ENCODE results near the gene GCLC. TPM values are rescaled to one million over a fixed set of nuclear protein-coding genes. Genes with fewer than 3 reads are reported as not detected.

GCLC gene
- total RNA-seq, 1 experiment from 2014 or later = 88.9 TPM

GRCh38 chr6:53496797-53497375 lies 48.0 kb downstream of the GCLC start:
- intact Hi-C loops (cut with micrococcal nuclease; ENCODE audit: unreplicated experiment) = loop anchor here (10.0 kb wide), 1 partner anchor 458 kb away; no protein-coding TSS in a partner anchor
- no peaks in the 10 kb centered on the region for H3K27me3 ChIP-seq (replicated peaks; ENCODE audit: control insufficient read depth, insufficient read depth, low read length)
- TF ChIP-seq, protein P1, sequence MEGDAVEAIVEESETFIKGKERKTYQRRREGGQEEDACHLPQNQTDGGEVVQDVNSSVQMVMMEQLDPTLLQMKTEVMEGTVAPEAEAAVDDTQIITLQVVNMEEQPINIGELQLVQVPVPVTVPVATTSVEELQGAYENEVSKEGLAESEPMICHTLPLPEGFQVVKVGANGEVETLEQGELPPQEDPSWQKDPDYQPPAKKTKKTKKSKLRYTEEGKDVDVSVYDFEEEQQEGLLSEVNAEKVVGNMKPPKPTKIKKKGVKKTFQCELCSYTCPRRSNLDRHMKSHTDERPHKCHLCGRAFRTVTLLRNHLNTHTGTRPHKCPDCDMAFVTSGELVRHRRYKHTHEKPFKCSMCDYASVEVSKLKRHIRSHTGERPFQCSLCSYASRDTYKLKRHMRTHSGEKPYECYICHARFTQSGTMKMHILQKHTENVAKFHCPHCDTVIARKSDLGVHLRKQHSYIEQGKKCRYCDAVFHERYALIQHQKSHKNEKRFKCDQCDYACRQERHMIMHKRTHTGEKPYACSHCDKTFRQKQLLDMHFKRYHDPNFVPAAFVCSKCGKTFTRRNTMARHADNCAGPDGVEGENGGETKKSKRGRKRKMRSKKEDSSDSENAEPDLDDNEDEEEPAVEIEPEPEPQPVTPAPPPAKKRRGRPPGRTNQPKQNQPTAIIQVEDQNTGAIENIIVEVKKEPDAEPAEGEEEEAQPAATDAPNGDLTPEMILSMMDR (IDR thresholded peaks at IDR 0.05; ENCODE audit: insufficient read depth in 1 of 2, low read depth in 1 of 2, low read length in 1 of 2, severe bottlenecking in 1 of 2, unreplicated experiment in 1 of 2) = no peak
- no peak overlapping the region for H3K4me3 ChIP-seq (ENCODE audit: low read depth, low read length)
- no peak for DNase-seq
- Mint-ChIP-seq H3K27me3 (ENCODE audit: insufficient read depth, unreplicated experiment) (no peaks in the 10 kb centered on the region), H3K9me3 (ENCODE audit: unreplicated experiment) (no peaks in the 10 kb centered on the region), H3K27ac (ENCODE audit: unreplicated experiment) (no peak overlapping the region), H3K36me3 (ENCODE audit: insufficient read depth, unreplicated experiment) (peaks cover 25% of the 10 kb centered on the region), H3K4me3 (ENCODE audit: unreplicated experiment) (no peak overlapping the region), H3K4me1 (ENCODE audit: low read depth, unreplicated experiment) (peaks cover 6% of the 10 kb centered on the region)
- no peaks in the 10 kb centered on the region for H3K9me3 ChIP-seq
- H3K4me1 ChIP-seq = no peaks in the 10 kb centered on the region
- H3K36me3 ChIP-seq (ENCODE audit: control insufficient read depth, insufficient read depth, low read length) = no peaks in the 10 kb centered on the region; the same call in 1 of the 2 replicates
- ChIA-PET CTCF (interaction anchor here (0.8 to 0.9 kb wide), 3 partner anchors 48 to 183 kb away, joined by 3 read pairs; partner anchors contain the start of gene GCLC), POLR2A (no interaction called here)
- no TSS peak for BruUV-seq (replicated peaks)

GRCh38 chr6:53495506-53496499 lies 49.1 kb downstream of the GCLC start:
- intact Hi-C loops (cut with micrococcal nuclease; ENCODE audit: unreplicated experiment) = loop anchor here (10.0 kb wide), 1 partner anchor 459 kb away; no protein-coding TSS in a partner anchor
- no peaks in the 10 kb centered on the region for H3K4me1 ChIP-seq
- CTCF ChIA-PET = interaction anchor here (0.7 to 1.0 kb wide), 4 partner anchors 49 to 400 kb away, joined by 3 to 4 read pairs (median 3); partner anchors contain the start of gene GCLC
- no peak overlapping the region for H3K4me3 Mint-ChIP-seq (ENCODE audit: unreplicated experiment)
- H3K36me3 Mint-ChIP-seq (ENCODE audit: insufficient read depth, unreplicated experiment) = peaks cover 24% of the 10 kb centered on the region
- no peaks in the 10 kb centered on the region for H3K9me3 Mint-ChIP-seq (ENCODE audit: unreplicated experiment)
- TF ChIP-seq, protein P1 (IDR thresholded peaks at IDR 0.05; ENCODE audit: insufficient read depth in 1 of 2, low read depth in 1 of 2, low read length in 1 of 2, severe bottlenecking in 1 of 2, unreplicated experiment in 1 of 2) = no peak
- no peak overlapping the region for H3K27ac Mint-ChIP-seq (ENCODE audit: unreplicated experiment)
- H3K36me3 ChIP-seq (ENCODE audit: control insufficient read depth, insufficient read depth, low read length) = no peaks in the 10 kb centered on the region; the same call in 1 of the 2 replicates
- no peaks in the 10 kb centered on the region for H3K9me3 ChIP-seq
- no peak overlapping the region for H3K4me3 ChIP-seq (ENCODE audit: low read depth, low read length)
- POLR2A ChIA-PET = no interaction called here
- BruUV-seq (replicated peaks) = no TSS peak
- H3K27me3 ChIP-seq (replicated peaks; ENCODE audit: control insufficient read depth, insufficient read depth, low read length) = no peaks in the 10 kb centered on the region
- no peak for DNase-seq
- H3K27me3 Mint-ChIP-seq (ENCODE audit: insufficient read depth, unreplicated experiment) = no peaks in the 10 kb centered on the region
- H3K4me1 Mint-ChIP-seq (ENCODE audit: low read depth, unreplicated experiment) = peaks cover 6% of the 10 kb centered on the region

GRCh38 chr6:53494076-53494475 lies 50.8 kb downstream of the GCLC start:
- no peaks in the 10 kb centered on the region for H3K27me3 Mint-ChIP-seq (ENCODE audit: insufficient read depth, unreplicated experiment)
- Histone ChIP-seq H3K36me3 (ENCODE audit: control insufficient read depth, insufficient read depth, low read length) (no peaks in the 10 kb centered on the region), H3K4me3 (ENCODE audit: low read depth, low read length) (no peak overlapping the region), H3K4me1 (no peaks in the 10 kb centered on the region), H3K27me3 (replicated peaks; ENCODE audit: control insufficient read depth, insufficient read depth, low read length) (no peaks in the 10 kb centered on the region), H3K9me3 (no peaks in the 10 kb centered on the region)
- H3K27ac Mint-ChIP-seq (ENCODE audit: unreplicated experiment) = no peak overlapping the region
- ChIA-PET POLR2A (no interaction called here), CTCF (interaction anchor here (0.5 to 2.2 kb wide), 13 partner anchors 10 to 234 kb away, joined by 3 to 29 read pairs (median 4); no protein-coding TSS in a partner anchor)
- H3K36me3 Mint-ChIP-seq (ENCODE audit: insufficient read depth, unreplicated experiment) = peaks cover 20% of the 10 kb centered on the region
- TF ChIP-seq, protein P1 (IDR thresholded peaks at IDR 0.05; ENCODE audit: insufficient read depth in 1 of 2, low read depth in 1 of 2, low read length in 1 of 2, severe bottlenecking in 1 of 2, unreplicated experiment in 1 of 2) = no peak
- DNase-seq = no peak
- peaks cover 3% of the 10 kb centered on the region for H3K4me1 Mint-ChIP-seq (ENCODE audit: low read depth, unreplicated experiment)
- intact Hi-C loops (cut with micrococcal nuclease; ENCODE audit: unreplicated experiment) = loop anchor here (5.0 to 10.0 kb wide), 2 partner anchors 53 to 461 kb away; partner anchors contain the start of gene GCLC
- no peaks in the 10 kb centered on the region for H3K9me3 Mint-ChIP-seq (ENCODE audit: unreplicated experiment)
- no TSS peak for BruUV-seq (replicated peaks)
- H3K4me3 Mint-ChIP-seq (ENCODE audit: unreplicated experiment) = no peak overlapping the region
